ENCODE measurements around the gene CD164.
"Not testable (repeated sequence)": the region's sequence is repeated elsewhere in the genome, so short reads cannot be mapped to it uniquely, and the experiment has no call there.

CD164 gene

GRCh38 chr6:109342506-109342905 is 39.8 kb downstream of the CD164 start:
- Histone ChIP-seq H3K27ac (ENCODE audit: low read length) (no peak overlapping the region), H3K4me3 (ENCODE audit: low read depth in 1 of 2, low read length in 2 of 2) (no peak overlapping the region), H3K36me3 (ENCODE audit: control insufficient read depth in 1 of 2, insufficient read depth in 2 of 2, low read length in 2 of 2) (no peaks in the 10 kb centered on the region), H3K9me3 (ENCODE audit: control insufficient read depth in 1 of 2, low read length in 2 of 2) (no peaks in the 10 kb centered on the region), H3K4me1 (ENCODE audit: control insufficient read depth in 1 of 2, insufficient read depth in 2 of 2, low read length in 2 of 2) (no peaks in the 10 kb centered on the region), H3K27me3 (ENCODE audit: low read depth, low read length) (no peaks in the 10 kb centered on the region)

GRCh38 chr6:109340811-109341210 is 41.5 kb downstream of the CD164 start:
- Histone ChIP-seq H3K36me3 (ENCODE audit: control insufficient read depth in 1 of 2, insufficient read depth in 2 of 2, low read length in 2 of 2) (no peaks in the 10 kb centered on the region), H3K4me3 (ENCODE audit: low read depth in 1 of 2, low read length in 2 of 2) (no peak overlapping the region)

DNA sequence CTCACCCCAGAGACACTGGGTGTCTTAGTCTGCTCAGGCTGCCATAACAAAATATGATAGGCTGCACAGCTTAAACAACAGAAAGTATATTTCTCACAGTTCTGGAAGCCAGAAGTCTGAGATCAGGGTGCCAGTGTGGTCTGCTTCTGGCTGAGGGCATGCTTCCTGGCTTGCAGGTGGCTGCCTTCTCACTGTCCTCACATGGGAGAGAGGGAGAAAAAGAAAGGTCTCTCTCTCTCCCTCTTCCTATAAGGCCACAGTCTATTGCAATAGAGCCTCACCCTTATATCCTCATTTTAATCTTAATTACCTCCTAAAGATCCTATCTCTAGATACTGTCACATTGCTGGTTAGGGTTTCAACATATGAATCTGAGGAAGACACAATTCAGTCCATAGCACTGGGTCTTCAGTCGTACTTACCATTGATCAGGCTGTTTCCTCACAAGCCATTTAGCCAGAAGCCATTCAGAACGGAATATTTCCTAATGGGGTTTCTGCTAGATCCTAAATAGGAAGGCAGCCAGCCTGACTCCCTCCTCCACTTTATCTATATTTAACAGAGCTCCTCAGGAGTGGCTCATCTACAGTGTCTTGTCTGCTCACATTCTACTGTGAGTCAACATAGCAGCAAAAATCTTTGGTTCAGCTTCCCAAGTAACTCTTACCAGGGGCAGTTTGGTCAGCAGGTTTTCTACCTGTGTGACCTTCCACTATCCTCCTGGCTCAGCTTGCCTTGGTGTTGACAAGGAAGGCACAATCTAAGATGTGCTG is 42.2 kb downstream of the CD164 start:
- Histone ChIP-seq H3K36me3 (ENCODE audit: control insufficient read depth in 1 of 2, insufficient read depth in 2 of 2, low read length in 2 of 2) (no peaks in the 10 kb centered on the region), H3K27ac (ENCODE audit: low read length) (no peak overlapping the region), H3K4me1 (ENCODE audit: control insufficient read depth in 1 of 2, insufficient read depth in 2 of 2, low read length in 2 of 2) (no peaks in the 10 kb centered on the region), H3K27me3 (ENCODE audit: low read depth, low read length) (no peaks in the 10 kb centered on the region), H3K9me3 (ENCODE audit: control insufficient read depth in 1 of 2, low read length in 2 of 2) (no peaks in the 10 kb centered on the region), H3K4me3 (ENCODE audit: low read depth in 1 of 2, low read length in 2 of 2) (no peak overlapping the region)

More at GRCh38 chr6:109340811-109341210, 41.5 kb downstream of the CD164 start:
- no peaks in the 10 kb centered on the region for H3K27me3 ChIP-seq (ENCODE audit: low read depth, low read length)
- no peak overlapping the region for H3K27ac ChIP-seq (ENCODE audit: low read length)
- H3K9me3 ChIP-seq (ENCODE audit: control insufficient read depth in 1 of 2, low read length in 2 of 2): no peaks in the 10 kb centered on the region
- no peaks in the 10 kb centered on the region for H3K4me1 ChIP-seq (ENCODE audit: control insufficient read depth in 1 of 2, insufficient read depth in 2 of 2, low read length in 2 of 2)

GRCh38 chr6:109336221-109336961 is 45.9 kb downstream of the CD164 start:
- Histone ChIP-seq H3K4me3 (ENCODE audit: low read depth in 1 of 2, low read length in 2 of 2) (no peak overlapping the region), H3K36me3 (ENCODE audit: control insufficient read depth in 1 of 2, insufficient read depth in 2 of 2, low read length in 2 of 2) (no peaks in the 10 kb centered on the region), H3K9me3 (ENCODE audit: control insufficient read depth in 1 of 2, low read length in 2 of 2) (no peaks in the 10 kb centered on the region), H3K4me1 (ENCODE audit: control insufficient read depth in 1 of 2, insufficient read depth in 2 of 2, low read length in 2 of 2) (no peaks in the 10 kb centered on the region), H3K27me3 (ENCODE audit: low read depth, low read length) (no peaks in the 10 kb centered on the region), H3K27ac (ENCODE audit: low read length) (no peak overlapping the region)

GRCh38 chr6:109333870-109334269 is 48.4 kb downstream of the CD164 start:
- not testable (repeated sequence) for H3K27ac ChIP-seq (ENCODE audit: low read length); H3K4me3 ChIP-seq (ENCODE audit: low read depth in 1 of 2, low read length in 2 of 2); H3K4me1 ChIP-seq (ENCODE audit: control insufficient read depth in 1 of 2, insufficient read depth in 2 of 2, low read length in 2 of 2); H3K9me3 ChIP-seq (ENCODE audit: control insufficient read depth in 1 of 2, low read length in 2 of 2); H3K27me3 ChIP-seq (ENCODE audit: low read depth, low read length); H3K36me3 ChIP-seq (ENCODE audit: control insufficient read depth in 1 of 2, insufficient read depth in 2 of 2, low read length in 2 of 2)

GRCh38 chr6:109332748-109333147 is 49.5 kb downstream of the CD164 start:
- no peak overlapping the region for H3K4me3 ChIP-seq (ENCODE audit: low read depth in 1 of 2, low read length in 2 of 2)
- no peaks in the 10 kb centered on the region for H3K36me3 ChIP-seq (ENCODE audit: control insufficient read depth in 1 of 2, insufficient read depth in 2 of 2, low read length in 2 of 2)
- no peaks in the 10 kb centered on the region for H3K9me3 ChIP-seq (ENCODE audit: control insufficient read depth in 1 of 2, low read length in 2 of 2)
- no peaks in the 10 kb centered on the region for H3K4me1 ChIP-seq (ENCODE audit: control insufficient read depth in 1 of 2, insufficient read depth in 2 of 2, low read length in 2 of 2)
- H3K27ac ChIP-seq (ENCODE audit: low read length): no peak overlapping the region
- no peaks in the 10 kb centered on the region for H3K27me3 ChIP-seq (ENCODE audit: low read depth, low read length)

DNA sequence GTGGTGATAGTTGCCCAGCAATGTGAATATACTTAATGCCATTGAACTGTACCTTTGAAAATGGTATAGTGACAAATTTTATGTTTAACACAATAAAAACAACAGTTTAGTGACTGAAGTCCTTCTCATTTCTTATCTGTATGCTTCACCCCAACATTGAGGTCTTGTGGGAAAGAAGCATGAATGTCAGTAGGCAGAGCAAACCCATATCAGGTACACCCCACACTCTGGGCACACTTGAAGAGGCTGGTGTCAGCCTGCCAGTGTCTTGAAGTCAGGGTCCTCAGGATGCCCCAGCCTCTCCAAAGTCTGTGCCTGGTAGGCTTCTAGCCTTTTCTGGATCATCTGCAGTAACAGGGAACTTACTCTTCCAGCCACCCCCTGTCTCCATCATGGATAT is 51.2 kb downstream of the CD164 start:
- Histone ChIP-seq H3K4me3 (ENCODE audit: low read depth in 1 of 2, low read length in 2 of 2) (no peak overlapping the region), H3K4me1 (ENCODE audit: control insufficient read depth in 1 of 2, insufficient read depth in 2 of 2, low read length in 2 of 2) (no peaks in the 10 kb centered on the region), H3K36me3 (ENCODE audit: control insufficient read depth in 1 of 2, insufficient read depth in 2 of 2, low read length in 2 of 2) (no peaks in the 10 kb centered on the region), H3K27ac (ENCODE audit: low read length) (no peak overlapping the region), H3K27me3 (ENCODE audit: low read depth, low read length) (no peaks in the 10 kb centered on the region), H3K9me3 (ENCODE audit: control insufficient read depth in 1 of 2, low read length in 2 of 2) (no peaks in the 10 kb centered on the region)

GRCh38 chr6:109330263-109330662 is 52.0 kb downstream of the CD164 start:
- Histone ChIP-seq H3K27ac (ENCODE audit: low read length) (no peak overlapping the region), H3K4me1 (ENCODE audit: control insufficient read depth in 1 of 2, insufficient read depth in 2 of 2, low read length in 2 of 2) (no peaks in the 10 kb centered on the region), H3K9me3 (ENCODE audit: control insufficient read depth in 1 of 2, low read length in 2 of 2) (no peaks in the 10 kb centered on the region), H3K27me3 (ENCODE audit: low read depth, low read length) (no peaks in the 10 kb centered on the region), H3K36me3 (ENCODE audit: control insufficient read depth in 1 of 2, insufficient read depth in 2 of 2, low read length in 2 of 2) (no peaks in the 10 kb centered on the region), H3K4me3 (ENCODE audit: low read depth in 1 of 2, low read length in 2 of 2) (no peak overlapping the region)

DNA sequence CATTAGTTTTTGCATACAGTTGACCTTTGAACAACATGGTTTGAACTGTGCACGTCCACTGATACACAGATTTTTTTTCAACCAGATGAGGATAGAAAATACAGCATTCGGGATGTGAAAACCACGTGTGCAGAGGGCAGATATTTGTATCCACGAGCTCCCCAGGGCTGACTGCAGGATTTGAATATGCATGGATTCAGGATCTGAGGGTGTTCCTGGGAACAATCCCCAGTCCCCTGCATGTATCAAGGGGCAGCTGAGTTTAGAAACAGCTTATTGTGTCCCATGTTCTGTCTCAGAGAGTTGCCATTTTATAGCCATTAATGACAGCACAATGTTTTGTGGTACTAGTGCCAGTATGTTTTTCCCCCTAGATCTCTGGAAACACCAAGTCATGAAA is 53.6 kb downstream of the CD164 start:
- H3K36me3 ChIP-seq (ENCODE audit: control insufficient read depth in 1 of 2, insufficient read depth in 2 of 2, low read length in 2 of 2): no peaks in the 10 kb centered on the region

GRCh38 chr6:109327959-109328358 is 54.3 kb downstream of the CD164 start:
- no peak overlapping the region for H3K27ac ChIP-seq (ENCODE audit: low read length)
- no peak overlapping the region for H3K4me3 ChIP-seq (ENCODE audit: low read depth in 1 of 2, low read length in 2 of 2)
- H3K4me1 ChIP-seq (ENCODE audit: control insufficient read depth in 1 of 2, insufficient read depth in 2 of 2, low read length in 2 of 2): peaks cover 0 to 4% of the 10 kb centered on the region in 2 donors
- no peaks in the 10 kb centered on the region for H3K36me3 ChIP-seq (ENCODE audit: control insufficient read depth in 1 of 2, insufficient read depth in 2 of 2, low read length in 2 of 2)
- no peaks in the 10 kb centered on the region for H3K27me3 ChIP-seq (ENCODE audit: low read depth, low read length)
- H3K9me3 ChIP-seq (ENCODE audit: control insufficient read depth in 1 of 2, low read length in 2 of 2): no peaks in the 10 kb centered on the region

More for the DNA sequence above, 53.6 kb downstream of the CD164 start:
- Histone ChIP-seq H3K27me3 (ENCODE audit: low read depth, low read length) (no peaks in the 10 kb centered on the region), H3K4me1 (ENCODE audit: control insufficient read depth in 1 of 2, insufficient read depth in 2 of 2, low read length in 2 of 2) (no peaks in the 10 kb centered on the region), H3K9me3 (ENCODE audit: control insufficient read depth in 1 of 2, low read length in 2 of 2) (no peaks in the 10 kb centered on the region), H3K4me3 (ENCODE audit: low read depth in 1 of 2, low read length in 2 of 2) (no peak overlapping the region), H3K27ac (ENCODE audit: low read length) (no peak overlapping the region)

DNA sequence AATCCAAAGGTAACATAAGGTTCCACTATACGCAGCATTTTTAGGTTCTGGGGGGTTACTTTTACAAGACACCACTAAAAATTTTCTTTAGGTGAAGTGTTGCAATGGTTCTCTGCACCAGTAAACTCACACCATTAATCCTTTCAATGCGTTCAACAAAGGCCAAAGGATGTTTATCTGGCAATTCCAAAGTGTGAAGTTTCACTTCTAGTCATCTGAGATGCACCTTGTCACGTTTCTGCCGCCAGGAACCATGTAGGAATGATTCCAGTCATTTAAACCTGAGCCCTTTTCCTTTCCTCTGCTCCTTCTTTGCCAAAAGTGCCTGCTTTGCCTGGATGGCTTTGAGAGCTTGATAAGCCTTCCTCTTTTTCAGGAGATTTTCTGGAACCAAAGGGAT is 54.8 kb downstream of the CD164 start:
- Histone ChIP-seq H3K27me3 (ENCODE audit: low read depth, low read length) (no peaks in the 10 kb centered on the region), H3K9me3 (ENCODE audit: control insufficient read depth in 1 of 2, low read length in 2 of 2) (no peaks in the 10 kb centered on the region), H3K36me3 (ENCODE audit: control insufficient read depth in 1 of 2, insufficient read depth in 2 of 2, low read length in 2 of 2) (no peaks in the 10 kb centered on the region), H3K27ac (ENCODE audit: low read length) (no peak overlapping the region), H3K4me1 (ENCODE audit: control insufficient read depth in 1 of 2, insufficient read depth in 2 of 2, low read length in 2 of 2) (peaks cover 0 to 5% of the 10 kb centered on the region in 2 donors), H3K4me3 (ENCODE audit: low read depth in 1 of 2, low read length in 2 of 2) (no peak overlapping the region)
